Measurements from ENCODE around the gene OR52I1.

The OR52I1 gene

GRCh38 chr11:4644233-4644632 lies 50.4 kb downstream of the OR52I1 start:
- DNase-seq (ENCODE audit: low read depth): no peak
- Histone ChIP-seq H3K4me1 (ENCODE audit: control insufficient read depth, insufficient read depth, low read length) (peaks cover 6% of the 10 kb centered on the region), H3K9ac (ENCODE audit: low read length) (no peak overlapping the region), H3K36me3 (ENCODE audit: control insufficient read depth, insufficient read depth, low read length, severe bottlenecking) (no peaks in the 10 kb centered on the region), H3K27me3 (replicated peaks; ENCODE audit: control insufficient read depth, insufficient read depth, low read length) (peaks cover 29% of the 10 kb centered on the region), H3K4me3 (ENCODE audit: low read length) (no peak overlapping the region), H3K9me3 (ENCODE audit: control insufficient read depth, low read length) (no peaks in the 10 kb centered on the region)

Data from adipocyte (in vitro differentiated cells).